ENCODE data around the gene ATP6V0A4. TPM values are rescaled to one million over a fixed set of nuclear protein-coding genes. Genes with fewer than 3 reads are reported as not detected.
"Not testable (repeated sequence)": the region's sequence is repeated elsewhere in the genome, so short reads cannot be mapped to it uniquely, and the experiment has no call there.

Gene ATP6V0A4
- total and polyA plus RNA-seq, 2 experiments from 2014 or later, result 0.43 TPM

DNA sequence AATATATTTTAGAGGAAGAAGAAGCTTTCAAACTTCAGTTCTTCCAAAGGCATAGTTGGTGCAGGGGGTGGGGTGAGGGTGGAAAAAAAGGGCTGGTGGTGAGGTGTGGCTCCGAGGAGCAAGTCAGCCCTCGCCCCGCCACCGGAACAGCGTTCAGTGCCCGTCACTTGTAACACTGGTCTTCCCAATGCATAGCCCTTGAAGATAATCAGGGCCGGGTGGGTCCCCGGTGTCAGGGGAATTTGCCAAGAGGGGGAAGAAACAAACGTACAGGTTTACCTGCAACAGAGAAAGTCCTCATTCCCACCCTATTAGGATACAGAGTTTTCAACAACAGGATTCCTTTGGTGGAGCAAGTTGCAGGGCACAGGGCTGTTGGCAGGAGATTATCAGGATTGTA is 98.3 kb downstream of the ATP6V0A4 start:
- H3K9me2 ChIP-seq (ENCODE audit: insufficient read depth), result no peaks in the 10 kb centered on the region
- no peak for TF ChIP-seq EZH2phosphoT487 (IDR thresholded peaks at IDR 0.05; ENCODE audit: insufficient read depth, low read depth)
- H2AFZ ChIP-seq, result no peak overlapping the region
- in situ Hi-C loops (cut with MboI), result no loop called here
- H3F3A ChIP-seq (ENCODE audit: insufficient read depth), result no peaks in the 10 kb centered on the region
- DNase-seq, result no peak
- H4K20me1 ChIP-seq (ENCODE audit: insufficient read depth), result no peaks in the 10 kb centered on the region
- 19 to 27% methylated on average over 9 of the region's 9 CpGs for WGBS, 2 experiments (ENCODE audit: low coverage in 1 of 2, low lambda C conversion rate in 2 of 2, missing lambda C conversion rate in 2 of 2)
- H3K27me3 ChIP-seq (replicated peaks; ENCODE audit: insufficient read depth), result no peaks in the 10 kb centered on the region
- H3K4me3 ChIP-seq, result no peak overlapping the region
- no peaks in the 10 kb centered on the region for H3K9me3 ChIP-seq (ENCODE audit: low read depth)
- no peaks in the 10 kb centered on the region for H3K79me2 ChIP-seq (ENCODE audit: insufficient read depth)
- H3K4me2 ChIP-seq (ENCODE audit: unreplicated experiment), result no peak overlapping the region
- H3K4me1 ChIP-seq (ENCODE audit: insufficient read depth), result no peaks in the 10 kb centered on the region
- no peaks in the 10 kb centered on the region for H3K36me3 ChIP-seq (ENCODE audit: low read depth)
- H3K27ac ChIP-seq, result no peak overlapping the region
- no peak overlapping the region for H3K9ac ChIP-seq

DNA sequence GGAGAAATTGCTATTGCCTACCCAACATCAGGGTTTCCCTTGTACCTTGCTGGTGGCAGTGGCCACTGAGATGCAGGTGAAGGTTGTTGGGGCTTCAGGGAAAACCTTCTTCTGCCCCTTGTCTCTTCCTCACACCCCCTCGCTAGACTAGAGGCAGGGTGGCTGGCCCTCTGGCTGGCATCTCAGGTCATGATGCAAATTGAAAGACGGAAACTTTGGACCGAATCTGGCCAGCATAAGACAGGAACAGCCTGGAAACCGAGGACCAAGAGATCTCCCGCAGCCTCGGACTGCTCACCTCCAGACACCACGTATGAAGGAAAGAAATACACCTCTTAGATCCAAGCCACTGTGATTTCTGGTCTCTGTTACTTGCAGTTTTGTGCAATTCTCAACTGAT is 99.7 kb downstream of the ATP6V0A4 start:
- DNase-seq, result no peak
- no peaks in the 10 kb centered on the region for H3K79me2 ChIP-seq (ENCODE audit: insufficient read depth)
- no peaks in the 10 kb centered on the region for H3K9me2 ChIP-seq (ENCODE audit: insufficient read depth)
- H3K27ac ChIP-seq, result no peak overlapping the region
- H4K20me1 ChIP-seq (ENCODE audit: insufficient read depth), result no peaks in the 10 kb centered on the region
- in situ Hi-C loops (cut with MboI), result no loop called here
- no peaks in the 10 kb centered on the region for H3F3A ChIP-seq (ENCODE audit: insufficient read depth)
- no peak overlapping the region for H2AFZ ChIP-seq
- no peaks in the 10 kb centered on the region for H3K27me3 ChIP-seq (replicated peaks; ENCODE audit: insufficient read depth)
- no peaks in the 10 kb centered on the region for H3K9me3 ChIP-seq (ENCODE audit: low read depth)
- no peaks in the 10 kb centered on the region for H3K36me3 ChIP-seq (ENCODE audit: low read depth)
- no peak overlapping the region for H3K4me3 ChIP-seq
- no peaks in the 10 kb centered on the region for H3K4me1 ChIP-seq (ENCODE audit: insufficient read depth)
- WGBS, 2 experiments (ENCODE audit: low coverage in 1 of 2, low lambda C conversion rate in 2 of 2, missing lambda C conversion rate in 2 of 2), result 30 to 33% methylated on average over 7 of the region's 7 CpGs
- no peak overlapping the region for H3K4me2 ChIP-seq (ENCODE audit: unreplicated experiment)
- TF ChIP-seq EZH2phosphoT487 (IDR thresholded peaks at IDR 0.05; ENCODE audit: insufficient read depth, low read depth) (no peak), EZH2 (IDR thresholded peaks at IDR 0.05; ENCODE audit: insufficient read depth, poor library complexity, severe bottlenecking) (no peak)
- no peak overlapping the region for H3K9ac ChIP-seq

DNA sequence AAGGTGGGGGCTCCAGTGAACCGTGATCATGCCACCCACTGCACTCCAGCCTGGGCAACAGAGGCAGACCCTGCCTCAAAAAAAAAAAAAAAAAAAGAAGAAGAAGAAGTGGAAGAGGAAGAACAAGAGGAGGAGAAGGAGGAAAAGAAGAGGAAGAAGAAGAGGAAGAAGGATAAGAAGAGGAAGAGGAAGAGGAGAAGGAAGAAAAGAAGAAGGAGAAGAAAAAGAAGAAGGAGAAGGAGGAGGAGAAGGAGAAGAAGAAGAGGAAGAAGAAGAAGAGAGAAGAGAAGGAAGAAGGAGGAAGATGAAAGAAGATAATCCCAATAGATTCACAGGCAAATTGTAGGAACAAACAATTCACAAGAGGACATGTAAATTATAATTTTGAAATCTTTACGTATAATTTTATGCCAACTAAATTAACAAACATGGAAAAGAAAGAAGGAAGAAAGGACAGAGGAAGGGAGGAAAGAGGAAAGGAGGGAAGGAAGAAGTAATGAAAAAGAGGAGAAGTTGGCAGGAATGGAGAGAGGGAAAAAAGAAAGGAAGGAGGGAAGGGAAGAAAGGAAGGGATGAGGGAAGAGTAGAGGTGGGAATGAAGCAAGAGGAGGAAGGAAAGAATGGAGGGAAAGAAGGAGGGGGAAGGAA is 100.3 kb downstream of the ATP6V0A4 start:
- no peaks in the 10 kb centered on the region for H3F3A ChIP-seq (ENCODE audit: insufficient read depth)
- no peaks in the 10 kb centered on the region for H4K20me1 ChIP-seq (ENCODE audit: insufficient read depth)
- H3K27me3 ChIP-seq (replicated peaks; ENCODE audit: insufficient read depth), result no peaks in the 10 kb centered on the region; the same call in 1 of the 2 replicates
- H2AFZ ChIP-seq, result no peak overlapping the region
- H3K79me2 ChIP-seq (ENCODE audit: insufficient read depth), result no peaks in the 10 kb centered on the region
- no peak overlapping the region for H3K9ac ChIP-seq
- DNase-seq, result no peak
- H3K36me3 ChIP-seq (ENCODE audit: low read depth), result no peaks in the 10 kb centered on the region
- H3K9me2 ChIP-seq (ENCODE audit: insufficient read depth), result no peaks in the 10 kb centered on the region
- 17 to 20% methylated on average over 2 of the region's 2 CpGs for WGBS, 2 experiments (ENCODE audit: low coverage in 1 of 2, low lambda C conversion rate in 2 of 2, missing lambda C conversion rate in 2 of 2)
- no peaks in the 10 kb centered on the region for H3K4me1 ChIP-seq (ENCODE audit: insufficient read depth)
- H3K4me2 ChIP-seq (ENCODE audit: unreplicated experiment), result no peak overlapping the region
- H3K9me3 ChIP-seq (ENCODE audit: low read depth), result no peaks in the 10 kb centered on the region
- no peak overlapping the region for H3K4me3 ChIP-seq
- no peak for TF ChIP-seq EZH2phosphoT487 (IDR thresholded peaks at IDR 0.05; ENCODE audit: insufficient read depth, low read depth)
- TF ChIP-seq EZH2 (IDR thresholded peaks at IDR 0.05; ENCODE audit: insufficient read depth, poor library complexity, severe bottlenecking), result no peak
- no peak overlapping the region for H3K27ac ChIP-seq
- in situ Hi-C loops (cut with MboI), result no loop called here

DNA sequence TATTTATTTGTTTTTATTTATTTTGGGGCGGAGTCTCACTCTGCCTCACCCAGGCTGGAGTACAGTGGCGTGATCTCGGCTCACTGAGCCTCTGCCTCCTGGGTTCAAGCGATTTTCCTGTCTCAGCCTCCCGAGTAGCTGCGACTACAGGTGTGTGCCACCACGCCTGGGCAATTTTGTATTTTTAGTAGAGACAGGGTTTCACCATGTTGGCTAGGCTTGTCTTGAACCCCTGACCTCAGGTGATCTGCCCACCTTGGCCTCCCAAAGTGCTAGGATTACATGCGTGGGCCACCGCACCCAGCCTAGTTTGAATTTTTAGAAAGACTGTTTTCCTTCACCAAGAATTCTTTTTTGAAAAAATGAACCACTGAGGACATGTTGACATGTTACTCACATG is 102.2 kb downstream of the ATP6V0A4 start:
- H3K9me3 ChIP-seq (ENCODE audit: low read depth); in situ Hi-C loops (cut with MboI); H3K9me2 ChIP-seq (ENCODE audit: insufficient read depth); DNase-seq; H3K9ac ChIP-seq; H3K4me1 ChIP-seq (ENCODE audit: insufficient read depth); H3K27me3 ChIP-seq (replicated peaks; ENCODE audit: insufficient read depth); H3K36me3 ChIP-seq (ENCODE audit: low read depth); H3K79me2 ChIP-seq (ENCODE audit: insufficient read depth); H3K4me3 ChIP-seq; H4K20me1 ChIP-seq (ENCODE audit: insufficient read depth); H2AFZ ChIP-seq; H3K4me2 ChIP-seq (ENCODE audit: unreplicated experiment); H3F3A ChIP-seq (ENCODE audit: insufficient read depth); H3K27ac ChIP-seq: not testable (repeated sequence)
- 39 to 42% methylated on average over 9 of the region's 9 CpGs for WGBS, 2 experiments (ENCODE audit: low coverage in 1 of 2, low lambda C conversion rate in 2 of 2, missing lambda C conversion rate in 2 of 2)

DNA sequence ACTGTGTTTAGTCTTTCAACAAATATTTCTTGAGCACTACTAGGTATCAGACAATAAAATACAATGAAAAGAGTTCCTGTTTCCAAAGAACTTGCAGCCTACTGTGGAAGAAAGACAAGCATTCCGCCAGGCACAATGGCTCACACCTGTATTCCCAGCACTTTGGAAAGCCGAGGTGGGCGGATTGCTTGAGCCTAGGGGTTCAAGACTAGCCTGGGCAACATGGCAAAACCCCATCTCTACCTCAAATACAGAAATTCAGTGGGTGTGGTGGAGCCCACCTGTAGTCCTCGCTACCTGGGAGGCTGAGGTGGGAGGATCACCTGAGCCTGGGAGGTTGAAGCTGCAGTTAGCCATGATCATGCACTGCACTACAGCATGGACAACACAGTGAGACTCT is 102.9 kb downstream of the ATP6V0A4 start:
- Histone ChIP-seq H3K9ac (no peak overlapping the region), H3K27me3 (replicated peaks; ENCODE audit: insufficient read depth) (no peaks in the 10 kb centered on the region; the same call in 1 of the 2 replicates), H2AFZ (no peak overlapping the region), H3K4me3 (no peak overlapping the region), H3K36me3 (ENCODE audit: low read depth) (no peaks in the 10 kb centered on the region), H3K9me2 (ENCODE audit: insufficient read depth) (no peaks in the 10 kb centered on the region), H3K4me2 (ENCODE audit: unreplicated experiment) (no peak overlapping the region), H3K79me2 (ENCODE audit: insufficient read depth) (no peaks in the 10 kb centered on the region), H3F3A (ENCODE audit: insufficient read depth) (no peaks in the 10 kb centered on the region), H3K4me1 (ENCODE audit: insufficient read depth) (no peaks in the 10 kb centered on the region), H4K20me1 (ENCODE audit: insufficient read depth) (no peaks in the 10 kb centered on the region), H3K9me3 (ENCODE audit: low read depth) (no peaks in the 10 kb centered on the region), H3K27ac (no peak overlapping the region)
- WGBS, 2 experiments (ENCODE audit: low coverage in 1 of 2, low lambda C conversion rate in 2 of 2, missing lambda C conversion rate in 2 of 2), result 23 to 28% methylated on average over 4 of the region's 4 CpGs
- in situ Hi-C loops (cut with MboI), result no loop called here
- TF ChIP-seq EZH2 (IDR thresholded peaks at IDR 0.05; ENCODE audit: insufficient read depth, poor library complexity, severe bottlenecking) (no peak), EZH2phosphoT487 (IDR thresholded peaks at IDR 0.05; ENCODE audit: insufficient read depth, low read depth) (no peak)
- no peak for DNase-seq

All from GM23248 (cell line).